ENCODE data around the gene MEX3A.
"Not testable (repeated sequence)": the region's sequence is repeated elsewhere in the genome, so short reads cannot be mapped to it uniquely, and the experiment has no call there.

Gene MEX3A

GRCh38 chr1:156054500-156055280 lies 27.6 kb downstream of the MEX3A start, which contains the start of gene LAMTOR2:
LAMTOR2 (plus strand) TSS chr1:156054782; CDS start chr1:156054890, 108 bp downstream.
- no peak for FAIRE-seq

- FAIRE-seq = no peak
Observed at GRCh38 chr1:156053768-156054499, 28.3 kb downstream of the MEX3A start, which contains the start of gene UBQLN4. UBQLN4 (minus strand) TSS chr1:156053798; CDS start chr1:156053701, 97 bp downstream.

- no peak for FAIRE-seq
Observed at GRCh38 chr1:156052862-156053767, 29.1 kb downstream of the MEX3A start.

- no peak for FAIRE-seq
Observed at GRCh38 chr1:156051011-156051725, 31.1 kb downstream of the MEX3A start.

GRCh38 chr1:156050376-156050775 lies 31.9 kb downstream of the MEX3A start:
- no peak for FAIRE-seq

GRCh38 chr1:156048663-156049258 lies 33.5 kb downstream of the MEX3A start:
- FAIRE-seq = no peak

- FAIRE-seq = no peak
Observed at GRCh38 chr1:156045076-156045475, 37.2 kb downstream of the MEX3A start.

- FAIRE-seq = no peak
Observed at GRCh38 chr1:156042828-156043227, 39.4 kb downstream of the MEX3A start.

- not testable (repeated sequence) for FAIRE-seq
Observed at GRCh38 chr1:156034991-156035390, 47.3 kb downstream of the MEX3A start.

GRCh38 chr1:156033011-156033410 lies 49.3 kb downstream of the MEX3A start:
- no peak for FAIRE-seq

- no peak for FAIRE-seq
Observed at GRCh38 chr1:156026588-156026987, 55.7 kb downstream of the MEX3A start.

GRCh38 chr1:156025876-156026275 lies 56.4 kb downstream of the MEX3A start:
- no peak for FAIRE-seq

GRCh38 chr1:156024801-156025200 lies 57.5 kb downstream of the MEX3A start:
- no peak for FAIRE-seq
